ENCODE data around the gene HBG1. TPM values are rescaled to one million over a fixed set of nuclear protein-coding genes. Genes with fewer than 3 reads are reported as not detected.

HBG1 gene
- total and polyA plus RNA-seq, 10 of the 15 experiments (the other 5 are each of a cell fraction or from before 2014, with no cell fraction given), result 0.84 to 2.3 (median 1.9) TPM; not detected in 5

- no peaks in the 10 kb centered on the region for H3K36me3 ChIP-seq (ENCODE audit: control insufficient read depth in 2 of 2, insufficient read depth in 2 of 2, low read length in 1 of 2)
- H2AFZ ChIP-seq (ENCODE audit: control insufficient read depth, low read depth, low read length), result no peak overlapping the region
- in situ Hi-C loops (cut with MboI), result no loop called here
- ATAC-seq (no peak), FAIRE-seq (no peak), DNase-seq (ENCODE audit: low read depth, low spot score) (no peak)
- H3K9ac ChIP-seq (ENCODE audit: control insufficient read depth, insufficient read depth, low read length), result no peak overlapping the region
- RAD21 ChIA-PET (ENCODE audit: unreplicated experiment), result no interaction called here
- POLR2A ChIA-PET, result no interaction called here
- no peaks in the 10 kb centered on the region for H3K4me1 ChIP-seq (ENCODE audit: control insufficient read depth, insufficient read depth, low read length)
- SMC1A ChIA-PET (ENCODE audit: uncharacterized antibody, unreplicated experiment), result no interaction called here
- no peaks in the 10 kb centered on the region for H4K20me1 ChIP-seq (ENCODE audit: control insufficient read depth, insufficient read depth)
- no peak overlapping the region for H3K4me3 ChIP-seq
- H3K4me2 ChIP-seq (ENCODE audit: control insufficient read depth, insufficient read depth), result no peak overlapping the region
- TF ChIP-seq, protein P1, sequence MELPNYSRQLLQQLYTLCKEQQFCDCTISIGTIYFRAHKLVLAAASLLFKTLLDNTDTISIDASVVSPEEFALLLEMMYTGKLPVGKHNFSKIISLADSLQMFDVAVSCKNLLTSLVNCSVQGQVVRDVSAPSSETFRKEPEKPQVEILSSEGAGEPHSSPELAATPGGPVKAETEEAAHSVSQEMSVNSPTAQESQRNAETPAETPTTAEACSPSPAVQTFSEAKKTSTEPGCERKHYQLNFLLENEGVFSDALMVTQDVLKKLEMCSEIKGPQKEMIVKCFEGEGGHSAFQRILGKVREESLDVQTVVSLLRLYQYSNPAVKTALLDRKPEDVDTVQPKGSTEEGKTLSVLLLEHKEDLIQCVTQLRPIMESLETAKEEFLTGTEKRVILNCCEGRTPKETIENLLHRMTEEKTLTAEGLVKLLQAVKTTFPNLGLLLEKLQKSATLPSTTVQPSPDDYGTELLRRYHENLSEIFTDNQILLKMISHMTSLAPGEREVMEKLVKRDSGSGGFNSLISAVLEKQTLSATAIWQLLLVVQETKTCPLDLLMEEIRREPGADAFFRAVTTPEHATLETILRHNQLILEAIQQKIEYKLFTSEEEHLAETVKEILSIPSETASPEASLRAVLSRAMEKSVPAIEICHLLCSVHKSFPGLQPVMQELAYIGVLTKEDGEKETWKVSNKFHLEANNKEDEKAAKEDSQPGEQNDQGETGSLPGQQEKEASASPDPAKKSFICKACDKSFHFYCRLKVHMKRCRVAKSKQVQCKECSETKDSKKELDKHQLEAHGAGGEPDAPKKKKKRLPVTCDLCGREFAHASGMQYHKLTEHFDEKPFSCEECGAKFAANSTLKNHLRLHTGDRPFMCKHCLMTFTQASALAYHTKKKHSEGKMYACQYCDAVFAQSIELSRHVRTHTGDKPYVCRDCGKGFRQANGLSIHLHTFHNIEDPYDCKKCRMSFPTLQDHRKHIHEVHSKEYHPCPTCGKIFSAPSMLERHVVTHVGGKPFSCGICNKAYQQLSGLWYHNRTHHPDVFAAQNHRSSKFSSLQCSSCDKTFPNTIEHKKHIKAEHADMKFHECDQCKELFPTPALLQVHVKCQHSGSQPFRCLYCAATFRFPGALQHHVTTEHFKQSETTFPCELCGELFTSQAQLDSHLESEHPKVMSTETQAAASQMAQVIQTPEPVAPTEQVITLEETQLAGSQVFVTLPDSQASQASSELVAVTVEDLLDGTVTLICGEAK (IDR thresholded peaks at IDR 0.05; ENCODE audit: borderline replicate concordance), result no peak
- TF ChIP-seq CHD1 (IDR thresholded peaks at IDR 0.05; ENCODE audit: low read depth, low read length), result no peak
- CTCF ChIA-PET, result no interaction called here
- H3K79me2 ChIP-seq (ENCODE audit: control insufficient read depth, insufficient read depth, low read length), result no peaks in the 10 kb centered on the region
- intact Hi-C loops (cut with micrococcal nuclease; ENCODE audit: unreplicated experiment), result no loop called here
- no TSS peak for BruUV-seq (replicated peaks)
- WGBS (ENCODE audit: insufficient coverage, insufficient replicate concordance, low lambda C conversion rate, missing lambda C conversion rate), result 35% methylated on average over 9 of the region's 9 CpGs
- no peak overlapping the region for H3K27ac ChIP-seq (ENCODE audit: control insufficient read depth, insufficient read depth)
- no peaks in the 10 kb centered on the region for H3K9me3 ChIP-seq (replicated peaks; ENCODE audit: control insufficient read depth, insufficient read depth, low read length)
- H3K27me3 ChIP-seq (replicated peaks in 1 of 2; ENCODE audit: control insufficient read depth in 2 of 2, insufficient read depth in 2 of 2, low read length in 1 of 2), result no peaks in the 10 kb centered on the region; a peak in 1 of 4 replicates
Observed at GRCh38 chr11:5252192-5252918, 2.7 kb upstream of the HBG1 start.

Data from GM12878 (cell line).